Measurements from ENCODE around the gene CSRP2. TPM values are rescaled to one million over a fixed set of nuclear protein-coding genes. Genes with fewer than 3 reads are reported as not detected.

The CSRP2 gene
- total RNA-seq, 1 experiment from 2014 or later, result 46.6 TPM

DNA sequence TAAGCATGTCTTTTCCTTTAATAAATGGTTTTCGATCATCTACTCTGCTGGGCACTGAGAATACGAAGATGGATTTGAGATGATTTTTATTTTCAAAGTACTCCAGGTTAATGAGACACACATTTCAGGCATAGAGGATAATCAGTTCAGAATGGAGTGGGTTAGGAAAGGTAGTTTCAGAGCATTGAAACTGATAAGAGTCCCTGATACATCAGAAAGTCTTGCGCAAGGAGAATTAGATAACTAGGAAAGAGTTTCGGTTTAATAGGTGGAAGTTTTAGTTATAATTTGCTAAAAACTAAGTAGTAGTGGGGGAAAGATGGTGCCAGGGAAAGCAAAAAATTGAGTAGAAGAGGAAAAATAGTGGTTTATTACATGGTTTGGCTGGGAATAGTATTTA is 64.8 kb downstream of the CSRP2 start:
- BruUV-seq (replicated peaks), result no TSS peak
- TF ChIP-seq EZH2 (IDR thresholded peaks at IDR 0.05; ENCODE audit: borderline replicate concordance, low read depth, low read length, poor library complexity, severe bottlenecking) (no peak), CTCF (conservative IDR thresholded peaks at IDR 0.05; ENCODE audit: low read depth, low read length) (no peak)
- H3K9me3 ChIP-seq (ENCODE audit: low read depth, low read length, poor library complexity, severe bottlenecking), result no peaks in the 10 kb centered on the region
- H3K27ac ChIP-seq (ENCODE audit: low read depth, low read length, poor library complexity, severe bottlenecking), result no peak overlapping the region
- no peaks in the 10 kb centered on the region for H3K4me1 ChIP-seq (ENCODE audit: insufficient read depth, low read length, poor library complexity, severe bottlenecking)
- no peak for DNase-seq (ENCODE audit: low spot score)
- H3K4me3 ChIP-seq (ENCODE audit: low read depth, low read length, poor library complexity, severe bottlenecking), result no peak overlapping the region
- intact Hi-C loops (cut with micrococcal nuclease; ENCODE audit: unreplicated experiment), result no loop called here
- ChIA-PET CTCF (no interaction called here), POLR2A (ENCODE audit: low non-redundant PET) (no interaction called here)
- H3K27me3 ChIP-seq (replicated peaks; ENCODE audit: insufficient read depth, low read depth, low read length, poor library complexity), result no peaks in the 10 kb centered on the region
- peaks cover 28% of the 10 kb centered on the region for H3K36me3 ChIP-seq (ENCODE audit: insufficient read depth, low read length, poor library complexity, severe bottlenecking)

DNA sequence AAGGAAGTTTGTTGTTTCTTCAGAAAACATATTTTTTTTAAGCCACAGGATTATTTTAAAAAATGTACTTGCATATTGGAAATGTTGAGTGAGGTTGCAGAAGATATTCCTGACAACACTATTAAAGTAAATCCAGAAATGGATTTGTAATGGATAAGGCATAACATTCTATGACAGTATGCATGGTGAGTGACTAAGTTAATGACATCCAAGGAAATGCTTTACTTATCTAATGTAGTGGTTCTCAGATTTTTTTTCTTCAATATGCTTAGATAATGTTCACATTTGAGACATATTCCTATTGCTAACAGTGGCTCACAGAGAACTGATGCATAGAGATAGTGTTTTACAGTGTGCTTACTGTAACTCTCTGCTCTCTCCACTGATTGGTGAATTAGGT is 65.6 kb downstream of the CSRP2 start:
- intact Hi-C loops (cut with micrococcal nuclease; ENCODE audit: unreplicated experiment), result no loop called here
- Histone ChIP-seq H3K36me3 (ENCODE audit: insufficient read depth, low read length, poor library complexity, severe bottlenecking) (peaks cover 32% of the 10 kb centered on the region), H3K9me3 (ENCODE audit: low read depth, low read length, poor library complexity, severe bottlenecking) (no peaks in the 10 kb centered on the region), H3K4me1 (ENCODE audit: insufficient read depth, low read length, poor library complexity, severe bottlenecking) (no peaks in the 10 kb centered on the region), H3K27me3 (replicated peaks; ENCODE audit: insufficient read depth, low read depth, low read length, poor library complexity) (no peaks in the 10 kb centered on the region), H3K4me3 (ENCODE audit: low read depth, low read length, poor library complexity, severe bottlenecking) (no peak overlapping the region), H3K27ac (ENCODE audit: low read depth, low read length, poor library complexity, severe bottlenecking) (no peak overlapping the region)
- POLR2A ChIA-PET (ENCODE audit: low non-redundant PET), result no interaction called here
- no TSS peak for BruUV-seq (replicated peaks)
- CTCF ChIA-PET, result no interaction called here
- TF ChIP-seq EZH2 (IDR thresholded peaks at IDR 0.05; ENCODE audit: borderline replicate concordance, low read depth, low read length, poor library complexity, severe bottlenecking) (no peak), CTCF (conservative IDR thresholded peaks at IDR 0.05; ENCODE audit: low read depth, low read length) (no peak)
- DNase-seq (ENCODE audit: low spot score), result no peak

DNA sequence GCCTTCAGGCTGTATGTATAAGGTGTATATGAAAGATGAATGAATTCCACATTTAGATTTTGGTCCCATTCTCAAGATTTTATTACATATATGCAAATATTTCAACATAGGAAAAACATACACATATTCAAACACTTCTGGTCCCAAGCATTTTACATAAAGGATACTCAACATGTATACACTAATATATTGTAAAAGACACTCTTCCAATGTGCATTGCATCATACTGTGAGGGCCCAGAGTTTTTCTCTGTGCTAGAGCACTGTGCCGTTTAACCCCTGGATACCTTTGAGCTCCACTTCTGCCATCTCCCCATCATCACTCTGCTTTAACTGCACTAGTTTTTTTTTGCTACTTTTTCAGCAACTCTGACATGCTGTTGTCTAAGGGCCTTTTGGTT is 66.8 kb downstream of the CSRP2 start:
- no peak for DNase-seq (ENCODE audit: low spot score)
- Histone ChIP-seq H3K4me1 (ENCODE audit: insufficient read depth, low read length, poor library complexity, severe bottlenecking) (no peaks in the 10 kb centered on the region), H3K27me3 (replicated peaks; ENCODE audit: insufficient read depth, low read depth, low read length, poor library complexity) (no peaks in the 10 kb centered on the region), H3K27ac (ENCODE audit: low read depth, low read length, poor library complexity, severe bottlenecking) (no peak overlapping the region), H3K9me3 (ENCODE audit: low read depth, low read length, poor library complexity, severe bottlenecking) (no peaks in the 10 kb centered on the region), H3K36me3 (ENCODE audit: insufficient read depth, low read length, poor library complexity, severe bottlenecking) (peaks cover 33% of the 10 kb centered on the region), H3K4me3 (ENCODE audit: low read depth, low read length, poor library complexity, severe bottlenecking) (no peak overlapping the region)
- TF ChIP-seq CTCF (conservative IDR thresholded peaks at IDR 0.05; ENCODE audit: low read depth, low read length) (no peak), EZH2 (IDR thresholded peaks at IDR 0.05; ENCODE audit: borderline replicate concordance, low read depth, low read length, poor library complexity, severe bottlenecking) (no peak)
- POLR2A ChIA-PET (ENCODE audit: low non-redundant PET), result no interaction called here
- intact Hi-C loops (cut with micrococcal nuclease; ENCODE audit: unreplicated experiment), result no loop called here
- CTCF ChIA-PET, result no interaction called here
- BruUV-seq (replicated peaks), result no TSS peak

Measured in A673 (cell line).